ENCODE results near the gene OCIAD2.

Gene OCIAD2

GRCh38 chr4:48906206-48907173, at the start of gene OCIAD2:
OCIAD2 (minus strand) TSS chr4:48906774; CDS start chr4:48904549, 2,225 bp downstream.
- peak; percentile 21 for DNase-seq (ENCODE audit: low read depth)

GRCh38 chr4:48954314-48954713, 47.7 kb upstream of the OCIAD2 start:
- TF ChIP-seq CTCF (IDR thresholded peaks at IDR 0.05; ENCODE audit: low read length, missing control alignments): no peak
- DNase-seq (ENCODE audit: low read depth): no peak
- no peak overlapping the region for H3K4me3 ChIP-seq (replicated peaks; ENCODE audit: low read depth, low read length)

More at GRCh38 chr4:48906206-48907173, at the start of gene OCIAD2:
- peak within 1 kb of the TSS; percentile 54 for H3K4me3 ChIP-seq (replicated peaks; ENCODE audit: low read depth, low read length)
- TF ChIP-seq CTCF (IDR thresholded peaks at IDR 0.05; ENCODE audit: low read length, missing control alignments): no peak

- no peak overlapping the region for H3K4me3 ChIP-seq (replicated peaks; ENCODE audit: low read depth, low read length)
- DNase-seq (ENCODE audit: low read depth): peak; percentile 21
- TF ChIP-seq CTCF (IDR thresholded peaks at IDR 0.05; ENCODE audit: low read length, missing control alignments): no peak
These were observed 43.1 kb upstream of the OCIAD2 start for GRCh38 chr4:48949518-48950219.

GRCh38 chr4:48949086-48949485, 42.5 kb upstream of the OCIAD2 start:
- no peak for TF ChIP-seq CTCF (IDR thresholded peaks at IDR 0.05; ENCODE audit: low read length, missing control alignments)
- no peak overlapping the region for H3K4me3 ChIP-seq (replicated peaks; ENCODE audit: low read depth, low read length)
- DNase-seq (ENCODE audit: low read depth): no peak

- H3K4me3 ChIP-seq (replicated peaks; ENCODE audit: low read depth, low read length): no peak overlapping the region
- no peak for TF ChIP-seq CTCF (IDR thresholded peaks at IDR 0.05; ENCODE audit: low read length, missing control alignments)
- DNase-seq (ENCODE audit: low read depth): no peak
These were observed 41.2 kb upstream of the OCIAD2 start for GRCh38 chr4:48947731-48948130.

GRCh38 chr4:48945981-48946380, 39.4 kb upstream of the OCIAD2 start:
- H3K4me3 ChIP-seq (replicated peaks; ENCODE audit: low read depth, low read length): no peak overlapping the region
- TF ChIP-seq CTCF (IDR thresholded peaks at IDR 0.05; ENCODE audit: low read length, missing control alignments): no peak
- no peak for DNase-seq (ENCODE audit: low read depth)

Data from fibroblast of pulmonary artery (primary cell).